DMS 273 (cell line): ENCODE results near the gene SUPT20H.

ENCODE experiments used
- DNase-seq: peaks from one replicate; lab custom pipeline; 2025; ENCODE audit not compliant: unreplicated experiment; lab: John Stamatoyannopoulos, UW

Gene SUPT20H

GRCh38 chr13:37058910-37059847 is at the start of gene SUPT20H:
TSS of gene SUPT20H (minus strand) at chr13:37059688. CDS start at chr13:37051490, 8,198 bp downstream.
- DNase-seq: peak; percentile 92

- peak; percentile 58 for DNase-seq
These were observed 49.7 kb upstream of the SUPT20H start for GRCh38 chr13:37109051-37109678.

GRCh38 chr13:37107868-37108267 is 48.4 kb upstream of the SUPT20H start:
- DNase-seq: no peak

GRCh38 chr13:37107456-37107855 is 48.0 kb upstream of the SUPT20H start:
- no peak for DNase-seq

- DNase-seq: no peak
These were observed 47.2 kb upstream of the SUPT20H start for GRCh38 chr13:37106642-37107041.

- no peak for DNase-seq
These were observed 45.8 kb upstream of the SUPT20H start, which contains the start of gene CSNK1A1L for GRCh38 chr13:37105251-37105714. TSS of gene CSNK1A1L (minus strand) at chr13:37105664. CDS start at chr13:37105256, 408 bp downstream.

- DNase-seq: no peak
These were observed 43.4 kb upstream of the SUPT20H start for GRCh38 chr13:37102896-37103295.

GRCh38 chr13:37101201-37101600 is 41.7 kb upstream of the SUPT20H start:
- DNase-seq: no peak

GRCh38 chr13:37100731-37101130 is 41.2 kb upstream of the SUPT20H start:
- DNase-seq: no peak

- DNase-seq: no peak
These were observed 37.6 kb upstream of the SUPT20H start for GRCh38 chr13:37097076-37097475.

- no peak for DNase-seq
These were observed 35.4 kb upstream of the SUPT20H start for GRCh38 chr13:37094840-37095239.

- DNase-seq: no peak
These were observed 34.6 kb upstream of the SUPT20H start for GRCh38 chr13:37094099-37094498.

- no peak for DNase-seq
These were observed 32.3 kb upstream of the SUPT20H start for GRCh38 chr13:37091835-37092234.

- DNase-seq: no peak
These were observed 31.4 kb upstream of the SUPT20H start for GRCh38 chr13:37090912-37091311.

GRCh38 chr13:37089495-37089894 is 30.0 kb upstream of the SUPT20H start:
- DNase-seq: no peak

GRCh38 chr13:37087486-37087885 is 28.0 kb upstream of the SUPT20H start:
- no peak for DNase-seq

GRCh38 chr13:37085606-37086005 is 26.1 kb upstream of the SUPT20H start:
- DNase-seq: no peak

GRCh38 chr13:37076818-37077217 is 17.3 kb upstream of the SUPT20H start:
- DNase-seq: no peak

- DNase-seq: no peak
These were observed 15.7 kb upstream of the SUPT20H start for GRCh38 chr13:37075164-37075563.

GRCh38 chr13:37074703-37075102 is 15.2 kb upstream of the SUPT20H start:
- peak; percentile 51 for DNase-seq

- DNase-seq: no peak
These were observed 12.5 kb upstream of the SUPT20H start for GRCh38 chr13:37072024-37072423.

- DNase-seq: no peak
These were observed 11.5 kb upstream of the SUPT20H start for GRCh38 chr13:37070956-37071355.
